AG20443 (cell line): Measurements from ENCODE around the gene ZSWIM3.
"Not testable (repeated sequence)": the region's sequence is repeated elsewhere in the genome, so short reads cannot be mapped to it uniquely, and the experiment has no call there.

Experiments used
- DNase-seq: peaks from one replicate; pipeline ENCODE4 v3.0.0; 2012; ENCODE audit warnings: low spot score, mixed read lengths

ZSWIM3 gene

DNA sequence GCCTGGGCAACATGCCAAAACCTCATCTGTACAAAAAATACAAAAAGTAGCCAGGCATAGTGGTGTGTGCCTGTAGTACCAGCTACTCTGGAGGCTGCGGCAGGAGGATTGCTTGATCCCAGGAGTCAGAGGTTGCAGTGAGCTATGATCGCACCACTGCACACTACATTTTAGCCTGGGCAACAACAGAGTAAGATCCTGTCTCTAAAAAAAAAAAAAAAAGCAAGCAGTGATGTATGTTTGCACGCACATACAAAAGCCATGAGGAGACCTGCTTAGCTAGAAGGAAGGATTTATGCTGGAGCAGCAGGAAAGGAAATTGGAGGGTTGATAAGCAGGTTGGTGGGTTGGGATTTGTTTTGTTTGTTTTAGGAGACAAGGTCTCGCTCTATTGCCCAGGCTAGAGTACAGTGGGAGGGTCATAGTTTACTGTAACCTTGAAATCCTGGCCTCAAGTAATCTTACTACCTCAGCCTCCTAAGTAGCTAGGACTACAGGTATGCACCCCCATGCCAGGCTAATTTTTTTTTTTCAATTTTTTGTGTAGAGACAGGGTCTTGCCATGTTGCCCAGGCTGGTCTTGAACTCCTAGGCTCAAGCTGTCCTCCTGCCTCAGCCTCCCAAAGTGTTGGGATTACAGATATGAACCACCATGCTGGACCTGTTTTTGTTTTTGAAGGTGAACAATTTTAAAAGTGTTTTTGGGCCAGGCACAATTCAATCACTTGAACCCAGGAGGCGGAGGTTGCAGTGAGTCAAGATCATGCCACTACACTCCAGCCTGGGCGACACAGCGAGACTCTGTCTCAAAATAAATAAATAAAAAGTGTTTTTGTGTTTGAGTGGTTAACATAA, 4.0 kb downstream of the ZSWIM3 start:
- DNase-seq = no peak

DNA sequence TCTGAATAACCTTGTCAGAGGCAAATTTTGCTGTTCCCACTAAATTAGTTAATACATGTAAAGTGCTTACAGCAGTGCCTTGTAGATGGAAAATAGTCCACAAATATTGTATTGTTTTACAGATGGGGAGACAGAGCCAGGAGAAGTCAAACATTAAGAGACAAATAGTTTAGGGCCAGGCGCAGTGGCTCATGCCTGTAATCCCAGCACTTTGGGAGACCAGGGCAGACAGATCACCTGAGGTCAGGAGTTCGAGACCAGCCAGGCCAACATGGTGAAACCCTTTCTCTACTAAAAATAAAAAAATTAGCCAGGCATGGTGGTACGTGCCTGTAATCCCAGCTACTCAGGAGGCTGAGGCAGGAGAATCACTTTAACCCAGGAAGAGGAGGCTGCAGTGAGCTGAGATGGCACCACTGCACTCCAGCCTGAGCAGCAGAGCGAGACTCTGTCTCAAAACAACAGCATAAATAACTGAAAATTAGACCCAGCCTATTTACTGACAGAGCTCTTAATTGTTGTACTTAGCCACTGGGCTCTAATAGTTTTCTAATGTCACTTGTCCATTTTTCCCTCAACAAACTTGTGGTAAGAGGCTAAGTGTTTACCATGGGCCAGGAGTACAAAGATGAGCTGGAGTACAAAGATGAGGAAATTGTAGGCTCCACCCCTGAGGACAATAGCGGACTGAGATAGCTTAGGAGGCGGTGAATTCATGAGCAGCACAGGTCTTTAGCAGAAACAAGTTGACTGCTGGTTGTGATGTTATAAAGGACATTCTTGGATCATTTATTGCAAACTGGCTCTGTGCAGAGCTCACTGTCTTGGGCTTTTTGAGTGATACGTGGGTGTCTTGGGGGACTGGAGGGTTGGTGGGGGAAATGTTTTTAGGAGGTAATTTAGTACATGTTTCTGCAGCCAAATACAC, 6.4 kb downstream of the ZSWIM3 start:
- no peak for DNase-seq

DNA sequence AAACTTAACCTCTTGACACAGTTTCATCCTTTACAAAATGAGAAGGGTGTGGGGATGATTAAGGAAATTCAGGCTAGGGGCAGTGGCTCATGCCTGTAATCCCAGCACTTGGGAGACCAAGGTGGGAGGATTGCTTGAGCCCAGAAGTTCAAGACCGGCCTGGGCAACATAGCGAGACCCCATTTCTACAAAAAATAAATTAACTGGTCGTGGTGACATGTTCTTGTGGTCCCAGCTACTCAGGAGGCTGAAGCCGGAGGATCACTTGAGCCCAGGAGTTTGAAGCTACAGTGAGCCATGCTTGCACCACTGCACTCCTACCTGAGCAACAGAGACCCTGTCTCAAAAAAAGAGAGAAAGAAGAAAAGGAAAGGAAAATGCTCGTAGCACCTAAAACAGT, 9.0 kb downstream of the ZSWIM3 start:
- no peak for DNase-seq

DNA sequence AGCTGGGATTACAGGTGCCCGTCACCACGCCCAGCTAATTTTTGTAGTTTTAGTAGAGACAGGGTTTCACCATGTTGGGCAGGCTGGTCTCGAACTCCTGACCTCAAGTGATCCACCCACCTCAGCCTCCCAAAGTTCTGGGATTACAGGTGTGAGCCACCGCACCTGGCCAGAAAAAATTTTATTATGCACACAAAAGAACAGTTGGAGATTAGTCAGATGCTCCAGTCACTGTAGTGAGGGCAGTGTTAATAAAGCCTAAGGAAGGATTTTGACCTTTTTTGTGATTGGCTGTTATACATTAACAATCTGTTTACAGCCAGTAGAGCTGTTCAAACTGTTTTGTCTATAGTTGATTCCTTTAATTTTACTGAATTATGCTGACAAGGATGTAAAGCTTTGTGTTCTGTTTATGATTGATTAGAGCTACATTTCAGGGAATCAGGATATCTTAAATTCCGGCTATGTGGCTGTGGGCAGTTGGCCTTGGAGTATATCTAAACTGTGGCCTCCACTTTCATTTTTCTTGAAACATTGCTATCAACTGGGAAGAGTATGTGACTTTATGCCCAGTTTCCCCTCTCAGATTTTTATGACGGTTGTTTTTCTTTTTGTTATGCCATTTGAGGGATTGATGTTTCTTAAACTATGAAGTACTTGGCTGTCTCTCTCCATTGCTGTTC, 9.9 kb downstream of the ZSWIM3 start:
- no peak for DNase-seq

DNA sequence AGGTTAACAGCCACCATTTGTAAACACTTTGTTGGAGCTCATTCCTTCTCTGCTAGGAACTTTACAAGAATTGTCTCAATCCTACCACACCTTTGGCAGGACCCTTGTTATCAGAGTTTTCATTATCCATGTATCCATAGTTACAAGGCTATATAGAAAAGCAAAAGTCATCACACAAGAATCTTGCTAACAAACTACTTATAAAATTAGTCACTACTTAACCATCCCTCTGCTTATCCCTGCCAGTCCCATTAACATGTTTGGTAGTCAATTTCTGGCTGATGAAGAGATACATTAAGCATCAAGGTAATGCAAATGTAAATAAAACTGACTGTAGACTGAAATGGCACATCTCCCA, 10.4 kb downstream of the ZSWIM3 start:
- DNase-seq = peak; percentile 70

DNA sequence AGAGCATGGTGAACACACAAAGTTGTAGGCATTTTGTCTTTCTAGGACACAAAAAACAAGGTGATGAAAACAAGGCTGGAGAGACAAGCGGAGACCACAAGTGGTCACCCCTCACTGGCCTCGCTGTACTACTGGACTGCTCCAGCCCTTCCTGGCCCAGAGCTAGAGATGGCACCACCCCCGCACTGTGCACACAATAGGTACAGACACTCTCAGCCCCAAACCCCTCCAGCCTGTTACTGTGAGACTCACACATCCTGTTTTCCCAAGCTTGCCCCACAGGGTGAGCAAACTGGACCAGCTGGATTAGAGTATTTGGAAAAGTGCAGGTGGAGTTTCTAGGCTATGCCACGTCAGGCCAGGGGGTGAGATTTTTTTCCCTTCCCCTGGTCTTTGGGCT, 15.2 kb downstream of the ZSWIM3 start:
- no peak for DNase-seq

GRCh38 chr20:45873409-45874103, 16.1 kb downstream of the ZSWIM3 start:
- DNase-seq = no peak

DNA sequence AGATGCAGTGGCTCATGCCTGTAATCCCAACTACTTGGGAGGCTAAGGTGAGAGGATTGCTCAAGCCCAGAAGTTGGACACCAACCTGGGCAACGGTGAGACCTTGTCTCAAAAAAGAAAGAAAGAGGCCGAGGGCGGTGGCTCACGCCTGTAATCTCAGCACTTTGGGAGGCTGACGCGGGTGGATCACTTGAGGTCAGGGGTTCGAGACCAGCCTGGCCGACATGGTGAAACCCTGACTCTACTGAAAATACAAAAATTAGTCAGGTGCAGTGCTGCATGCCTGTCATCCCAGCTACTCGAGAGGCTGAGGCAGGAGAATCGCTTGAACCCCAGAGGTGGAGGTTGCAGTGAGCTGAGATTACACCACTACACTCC, 16.7 kb downstream of the ZSWIM3 start:
- not testable (repeated sequence) for DNase-seq

- DNase-seq = no peak
Observed at GRCh38 chr20:45874576-45874975, 17.2 kb downstream of the ZSWIM3 start.

DNA sequence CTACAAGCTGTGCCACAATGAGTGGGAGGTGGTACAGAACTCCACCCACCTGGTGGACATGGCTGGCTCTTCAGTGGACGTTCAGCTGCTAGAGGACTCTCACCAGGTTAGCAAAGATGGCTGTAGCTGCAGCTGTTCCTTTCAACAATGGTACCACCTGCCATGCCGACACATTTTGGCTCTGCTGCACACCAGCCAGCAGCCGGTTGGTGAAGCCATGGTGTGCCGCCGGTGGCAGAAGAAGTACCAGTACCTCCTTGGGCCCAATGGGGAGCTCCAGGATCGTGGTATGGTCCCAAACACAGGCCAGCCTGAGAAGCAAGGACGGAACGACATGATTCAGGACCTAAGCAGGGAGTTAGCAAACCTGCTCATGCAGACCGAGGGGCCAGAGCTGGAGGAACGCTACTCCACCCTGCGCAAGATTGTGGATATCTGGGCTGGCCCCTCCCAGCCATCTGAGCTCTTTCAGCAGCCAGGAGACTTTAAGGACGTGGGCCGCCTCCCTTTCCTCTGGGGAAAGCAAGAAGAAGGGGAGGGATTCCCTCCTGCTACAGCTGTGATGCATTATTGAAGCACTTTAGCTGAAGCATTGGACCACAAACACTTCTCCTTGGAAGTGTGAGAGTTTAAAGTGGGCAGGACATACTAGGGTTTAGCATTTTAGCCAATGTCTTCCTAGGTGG, 20.8 kb downstream of the ZSWIM3 start:
- DNase-seq = peak; percentile 57

GRCh38 chr20:45880988-45881788, 23.8 kb downstream of the ZSWIM3 start, which contains the start of gene ZSWIM1:
TSS of gene ZSWIM1 (plus strand) at chr20:45881227. CDS start at chr20:45882593, 1,366 bp downstream.
- DNase-seq = peak; percentile 98

DNA sequence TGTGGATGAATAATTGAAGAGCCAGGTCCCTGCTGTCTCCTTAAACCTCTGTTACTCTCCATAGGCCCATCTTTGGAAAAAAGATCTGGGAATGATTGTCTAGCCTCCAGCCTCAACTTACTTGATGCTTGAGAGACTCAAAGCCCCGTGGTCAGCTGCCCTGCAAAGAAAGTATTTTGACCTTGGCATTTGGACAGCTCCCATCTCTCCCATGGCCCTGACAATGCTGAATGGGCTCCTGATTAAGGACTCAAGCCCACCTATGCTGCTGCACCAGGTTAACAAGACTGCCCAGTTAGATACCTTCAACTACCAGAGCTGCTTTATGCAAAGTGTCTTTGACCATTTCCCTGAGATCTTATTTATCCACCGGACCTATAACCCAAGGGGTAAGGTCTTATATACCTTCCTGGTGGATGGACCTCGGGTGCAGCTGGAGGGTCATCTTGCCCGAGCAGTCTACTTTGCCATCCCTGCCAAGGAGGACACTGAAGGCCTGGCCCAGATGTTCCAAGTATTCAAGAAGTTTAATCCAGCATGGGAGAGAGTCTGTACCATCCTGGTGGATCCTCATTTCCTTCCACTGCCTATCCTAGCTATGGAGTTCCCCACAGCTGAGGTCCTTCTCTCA, 25.2 kb downstream of the ZSWIM3 start:
- no peak for DNase-seq

GRCh38 chr20:45883100-45883469, 25.7 kb downstream of the ZSWIM3 start:
- DNase-seq = no peak

- no peak for DNase-seq
Observed at GRCh38 chr20:45886590-45887345, 29.4 kb downstream of the ZSWIM3 start.

- DNase-seq = no peak
Observed at GRCh38 chr20:45887346-45887715, 29.9 kb downstream of the ZSWIM3 start, which contains the start of gene SPATA25. TSS of gene SPATA25 (minus strand) at chr20:45887622. CDS start at chr20:45887590, 32 bp downstream.

GRCh38 chr20:45888681-45889080, 31.3 kb downstream of the ZSWIM3 start:
- DNase-seq = no peak

GRCh38 chr20:45890077-45890984, 32.9 kb downstream of the ZSWIM3 start:
- DNase-seq = peak; percentile 81
